ENCODE results near the gene C3orf18. TPM values are rescaled to one million over a fixed set of nuclear protein-coding genes. Genes with fewer than 3 reads are reported as not detected.

Gene C3orf18
- total and polyA plus RNA-seq, 9 of the 15 experiments (the other 6 are each of a cell fraction or from before 2014, with no cell fraction given): 0.01 to 2.3 (median 0.94) TPM

DNA sequence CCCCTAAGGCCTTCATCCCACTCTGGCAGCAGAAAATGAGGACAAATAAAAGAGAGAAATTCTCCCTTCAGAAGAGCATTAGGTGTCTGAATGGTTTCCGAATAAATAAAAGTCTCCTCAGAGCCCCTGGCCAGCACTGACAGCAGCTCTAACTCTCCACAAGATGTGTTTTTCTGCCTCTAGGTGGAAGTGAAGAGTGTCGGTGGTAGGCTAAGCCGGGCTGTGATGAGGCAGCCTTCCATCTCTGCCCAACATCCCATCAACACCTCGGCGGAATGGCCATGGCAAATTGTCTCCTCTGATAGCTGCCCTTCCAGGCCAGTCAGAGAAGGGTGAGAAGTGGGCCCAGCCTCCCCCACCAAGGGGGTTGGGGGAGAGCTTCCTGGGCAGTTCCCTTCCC lies 57.8 kb downstream of the C3orf18 start:
- H3K9me1 ChIP-seq (ENCODE audit: control insufficient read depth, insufficient read depth, low read length): no peaks in the 10 kb centered on the region
- WGBS (ENCODE audit: insufficient coverage, low coverage, missing lambda C conversion rate): 0% methylated on average over 3 of the region's 5 CpGs
- no peak overlapping the region for H3K27ac ChIP-seq (ENCODE audit: extremely low read depth, low read depth, low read length)
- H3K9me3 ChIP-seq (replicated peaks; ENCODE audit: control insufficient read depth, insufficient read depth, low read depth, low read length): no peaks in the 10 kb centered on the region
- DNase-seq (ENCODE audit: extremely low read depth in 1 of 4, low spot score in 3 of 4) (no peak), ATAC-seq (0 out of 3 replicates have a peak, but pooled peaks have one; percentile 51), FAIRE-seq (no peak)
- in situ Hi-C loops (cut with MboI): loop anchor here (5.0 kb wide), 1 partner anchor 38 kb away; no protein-coding TSS in a partner anchor
- intact Hi-C loops (cut with micrococcal nuclease): no loop called here
- H3K36me3 ChIP-seq (ENCODE audit: control insufficient read depth, insufficient read depth, low read length): no peaks in the 10 kb centered on the region
- H2AFZ ChIP-seq (ENCODE audit: low read depth, low read length): no peak overlapping the region
- no TSS peak for BruUV-seq (replicated peaks)
- H3K79me2 ChIP-seq (ENCODE audit: control insufficient read depth, insufficient read depth, low read length): no peaks in the 10 kb centered on the region
- peaks cover 5 to 73% of the 10 kb centered on the region in 2 experiments; a peak in 3 of 5 replicates for H3K27me3 ChIP-seq (ENCODE audit: control insufficient read depth in 2 of 2, insufficient read depth in 2 of 2, low read length in 2 of 2)
- ChIA-PET CTCF (ENCODE audit: low intra/inter-chr PET ratio) (no interaction called here), POLR2A (interaction anchor here (1.0 kb wide), 1 partner anchor 12 kb away, joined by 3 read pairs; no protein-coding TSS in a partner anchor)
- no peak overlapping the region for H3K9ac ChIP-seq (ENCODE audit: insufficient read depth in 1 of 2, low read depth in 2 of 2, low read length in 2 of 2)
- H3K4me2 ChIP-seq (ENCODE audit: insufficient read depth, low read length): no peak overlapping the region
- no peaks in the 10 kb centered on the region; a peak in 1 of 5 replicates for H3K4me1 ChIP-seq (replicated peaks in 1 of 2; ENCODE audit: control insufficient read depth in 2 of 2, insufficient read depth in 2 of 2, low read length in 2 of 2)
- no peak overlapping the region for H3K4me3 ChIP-seq
- H4K20me1 ChIP-seq (replicated peaks; ENCODE audit: control insufficient read depth, insufficient read depth, low read length): 0 out of 2 replicates have a peak, but pooled peaks cover 3% of the 10 kb centered on the region
- TF ChIP-seq RBM25 (IDR thresholded peaks at IDR 0.05; ENCODE audit: low read depth, low read length, severe bottlenecking) (no peak), STAT5A (IDR thresholded peaks at IDR 0.05; ENCODE audit: borderline replicate concordance, low read length) (no peak), GABPB2 (CRISPR knock-in tag; conservative IDR thresholded peaks at IDR 0.05) (no peak), SMARCA4 (IDR thresholded peaks at IDR 0.05) (no peak), ZNF318 (IDR thresholded peaks at IDR 0.05; ENCODE audit: borderline replicate concordance in 1 of 2, low read depth in 1 of 2) (no peak), BRD4 (IDR thresholded peaks at IDR 0.05) (no peak), IRF9 (tag; IDR thresholded peaks at IDR 0.05) (no peak), SMARCB1 (IDR thresholded peaks at IDR 0.05; ENCODE audit: insufficient read length, low read depth) (no peak), NFE2L1 (tag; IDR thresholded peaks at IDR 0.05; ENCODE audit: borderline replicate concordance, low read depth) (no peak), NFIX (CRISPR knock-in tag; IDR thresholded peaks at IDR 0.05; ENCODE audit: low read depth) (no peak), BRF1 (IDR thresholded peaks at IDR 0.05; ENCODE audit: borderline replicate concordance, extremely low read depth, insufficient read length) (no peak), RBM22 (IDR thresholded peaks at IDR 0.05; ENCODE audit: low read depth, low read length, poor library complexity, severe bottlenecking) (no peak), LCOR (CRISPR knock-in tag; IDR thresholded peaks at IDR 0.05) (no peak)
